HFFc6 (cell line): Measurements from ENCODE around the gene FRMD4A. TPM values are rescaled to one million over a fixed set of nuclear protein-coding genes. Genes with fewer than 3 reads are reported as not detected.

Experiments
- DNase-seq: peaks from one replicate; pipeline ENCODE4 v3.0.0-alpha.2; 2018
- H3K27ac Mint-ChIP-seq: 2 replicates; pipeline ENCODE4 v1.8.0; 2020; ENCODE audit warnings: mild to moderate bottlenecking, mixed read lengths
- H3K27me3 Mint-ChIP-seq: 2 replicates; pipeline ENCODE4 v1.8.0; 2021; ENCODE audit warnings: mild to moderate bottlenecking, moderate library complexity, mixed read lengths; ENCODE audit not compliant: insufficient read depth
- H3K36me3 Mint-ChIP-seq: 2 replicates; pipeline ENCODE4 v1.8.0; 2021; ENCODE audit warnings: low read depth, mixed read lengths
- H3K4me1 Mint-ChIP-seq: 2 replicates; pipeline ENCODE4 v1.8.0; 2020; ENCODE audit warnings: low read depth, mixed read lengths
- H3K4me3 Mint-ChIP-seq: 2 replicates; pipeline ENCODE4 v1.8.0; 2020; ENCODE audit warnings: mild to moderate bottlenecking, moderate library complexity, mixed read lengths
- H3K9me3 Mint-ChIP-seq: 2 replicates; pipeline ENCODE4 v1.8.0; 2020; ENCODE audit warnings: mild to moderate bottlenecking, mixed read lengths
- total RNA-seq, 6 experiments: library from RNA; stranded (reverse); fragmentation: NEBNext Ultra II Directional; extraction: Animal tissue kit (Norgen Biotek cat#: 25700); gene quantifications; 2 replicates in 1 of 6; 3 replicates in 5 of 6; pipeline ENCODE4 v1.2.3, GENCODE V29; 2021
- TF ChIP-seq, protein P1 (sequence below): fragments of 200-600 bp; sonication (generic); IDR thresholded peaks from 2 replicates; pipeline ENCODE4 v1.5.0; 2021; ENCODE audit warnings: antibody characterized with exemption, mild to moderate bottlenecking

FRMD4A gene
- total RNA-seq, 6 experiments from 2014 or later = 76.7 to 117 (median 92.3) TPM

DNA sequence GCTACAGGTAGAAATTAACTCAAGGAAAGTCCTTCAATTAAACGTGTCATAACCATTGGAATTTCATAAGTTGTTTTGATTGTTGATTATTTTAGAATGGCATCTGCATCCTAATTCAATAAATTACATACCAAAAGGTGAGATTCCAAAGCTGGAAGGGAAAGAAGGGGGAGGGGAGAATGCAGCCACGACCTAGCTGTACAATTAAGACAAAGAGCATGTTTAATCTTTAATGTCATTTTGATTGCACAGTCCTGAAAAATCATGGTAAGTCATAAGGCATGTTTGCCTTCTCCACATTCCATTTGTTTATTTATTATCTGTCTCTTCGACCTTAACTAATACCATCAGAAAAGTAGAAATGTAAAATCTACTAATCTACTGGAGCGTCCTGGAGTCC, 358.1 kb downstream of the FRMD4A start:
- DNase-seq = peak; percentile 23

DNA sequence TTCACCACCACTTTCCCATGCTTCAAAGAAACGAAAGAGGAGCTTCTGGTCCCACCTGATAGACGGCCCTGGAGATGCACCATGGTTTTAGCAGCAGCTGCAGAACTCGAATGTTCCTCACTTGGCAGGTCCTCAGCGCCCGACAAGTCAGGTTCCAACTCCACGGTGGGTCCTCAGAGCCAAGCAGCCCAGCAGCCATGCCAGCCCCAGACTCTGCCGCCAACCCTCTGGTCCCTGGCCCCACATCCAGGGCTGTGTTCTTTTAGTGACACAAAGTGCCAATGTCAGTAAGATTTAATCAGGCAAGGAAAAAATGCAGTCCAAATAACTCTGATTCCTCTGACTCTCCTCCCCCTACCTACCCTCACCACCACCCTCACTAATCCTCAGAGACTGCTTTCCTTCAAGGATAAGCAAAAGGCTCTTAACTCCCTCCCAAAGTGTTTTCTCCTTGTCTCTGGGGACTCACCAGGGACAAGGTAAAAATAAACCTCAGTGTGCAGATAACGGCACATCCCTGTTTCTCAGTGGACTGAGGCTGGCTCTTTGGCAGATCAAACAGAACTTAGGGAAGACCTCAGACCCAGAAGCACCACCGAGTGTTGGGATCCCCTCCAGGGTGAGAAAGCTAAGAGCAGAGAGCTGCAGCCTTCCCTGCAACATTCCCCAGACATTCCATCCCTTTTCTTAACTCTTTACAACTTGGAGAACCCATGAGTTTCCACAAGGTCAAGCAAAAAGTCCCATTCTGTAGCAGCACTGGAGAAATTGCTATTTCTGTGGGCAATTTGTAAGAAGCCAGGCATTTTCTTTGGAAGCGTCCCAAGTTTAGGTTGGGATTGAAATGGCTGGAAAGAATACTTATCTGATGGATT, 358.9 kb downstream of the FRMD4A start:
- TF ChIP-seq, protein P1, sequence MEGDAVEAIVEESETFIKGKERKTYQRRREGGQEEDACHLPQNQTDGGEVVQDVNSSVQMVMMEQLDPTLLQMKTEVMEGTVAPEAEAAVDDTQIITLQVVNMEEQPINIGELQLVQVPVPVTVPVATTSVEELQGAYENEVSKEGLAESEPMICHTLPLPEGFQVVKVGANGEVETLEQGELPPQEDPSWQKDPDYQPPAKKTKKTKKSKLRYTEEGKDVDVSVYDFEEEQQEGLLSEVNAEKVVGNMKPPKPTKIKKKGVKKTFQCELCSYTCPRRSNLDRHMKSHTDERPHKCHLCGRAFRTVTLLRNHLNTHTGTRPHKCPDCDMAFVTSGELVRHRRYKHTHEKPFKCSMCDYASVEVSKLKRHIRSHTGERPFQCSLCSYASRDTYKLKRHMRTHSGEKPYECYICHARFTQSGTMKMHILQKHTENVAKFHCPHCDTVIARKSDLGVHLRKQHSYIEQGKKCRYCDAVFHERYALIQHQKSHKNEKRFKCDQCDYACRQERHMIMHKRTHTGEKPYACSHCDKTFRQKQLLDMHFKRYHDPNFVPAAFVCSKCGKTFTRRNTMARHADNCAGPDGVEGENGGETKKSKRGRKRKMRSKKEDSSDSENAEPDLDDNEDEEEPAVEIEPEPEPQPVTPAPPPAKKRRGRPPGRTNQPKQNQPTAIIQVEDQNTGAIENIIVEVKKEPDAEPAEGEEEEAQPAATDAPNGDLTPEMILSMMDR = no peak
- no peaks in the 10 kb centered on the region for H3K36me3 Mint-ChIP-seq
- H3K27me3 Mint-ChIP-seq = no peaks in the 10 kb centered on the region; the same call in 1 of the 2 replicates
- peak overlapping the region; percentile 73 for H3K4me3 Mint-ChIP-seq
- no peaks in the 10 kb centered on the region for H3K9me3 Mint-ChIP-seq
- peak overlapping the region; percentile 85 for H3K27ac Mint-ChIP-seq
- peak; percentile 72 for DNase-seq
- H3K4me1 Mint-ChIP-seq = peaks cover 49% of the 10 kb centered on the region

More for the DNA sequence above, 358.1 kb downstream of the FRMD4A start:
- Mint-ChIP-seq H3K4me3 (peak overlapping the region; percentile 73), H3K27ac (peak overlapping the region; percentile 18; the same call in 1 of the 2 replicates), H3K9me3 (no peaks in the 10 kb centered on the region), H3K27me3 (no peaks in the 10 kb centered on the region; the same call in 1 of the 2 replicates), H3K36me3 (0 out of 2 replicates have a peak, but pooled peaks cover 2% of the 10 kb centered on the region), H3K4me1 (peaks cover 54% of the 10 kb centered on the region)
- TF ChIP-seq, protein P1 = no peak

DNA sequence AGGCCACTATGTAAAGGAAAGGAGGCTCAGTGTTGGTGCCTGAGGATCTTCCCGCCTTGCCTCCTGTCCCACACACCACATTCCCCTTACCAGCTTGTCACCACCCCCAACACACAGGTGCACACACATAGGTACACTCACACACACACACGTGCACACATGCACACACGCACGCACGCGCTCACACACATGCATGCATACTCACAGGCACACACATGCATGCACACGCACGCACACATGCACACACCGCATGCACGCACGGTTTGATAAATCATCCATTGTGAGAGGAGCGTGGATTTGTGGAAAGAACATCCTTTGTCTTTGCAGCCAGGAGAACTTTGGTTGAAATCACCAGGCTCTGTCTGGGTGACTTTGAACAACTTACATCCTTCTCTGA, 359.8 kb downstream of the FRMD4A start:
- TF ChIP-seq, protein P1 = no peak
- no peak overlapping the region for H3K4me3 Mint-ChIP-seq
- no peaks in the 10 kb centered on the region for H3K9me3 Mint-ChIP-seq
- no peaks in the 10 kb centered on the region for H3K36me3 Mint-ChIP-seq
- H3K27me3 Mint-ChIP-seq = no peaks in the 10 kb centered on the region; the same call in 1 of the 2 replicates
- H3K4me1 Mint-ChIP-seq = peaks cover 49% of the 10 kb centered on the region
- DNase-seq = no peak
- no peak overlapping the region for H3K27ac Mint-ChIP-seq

DNA sequence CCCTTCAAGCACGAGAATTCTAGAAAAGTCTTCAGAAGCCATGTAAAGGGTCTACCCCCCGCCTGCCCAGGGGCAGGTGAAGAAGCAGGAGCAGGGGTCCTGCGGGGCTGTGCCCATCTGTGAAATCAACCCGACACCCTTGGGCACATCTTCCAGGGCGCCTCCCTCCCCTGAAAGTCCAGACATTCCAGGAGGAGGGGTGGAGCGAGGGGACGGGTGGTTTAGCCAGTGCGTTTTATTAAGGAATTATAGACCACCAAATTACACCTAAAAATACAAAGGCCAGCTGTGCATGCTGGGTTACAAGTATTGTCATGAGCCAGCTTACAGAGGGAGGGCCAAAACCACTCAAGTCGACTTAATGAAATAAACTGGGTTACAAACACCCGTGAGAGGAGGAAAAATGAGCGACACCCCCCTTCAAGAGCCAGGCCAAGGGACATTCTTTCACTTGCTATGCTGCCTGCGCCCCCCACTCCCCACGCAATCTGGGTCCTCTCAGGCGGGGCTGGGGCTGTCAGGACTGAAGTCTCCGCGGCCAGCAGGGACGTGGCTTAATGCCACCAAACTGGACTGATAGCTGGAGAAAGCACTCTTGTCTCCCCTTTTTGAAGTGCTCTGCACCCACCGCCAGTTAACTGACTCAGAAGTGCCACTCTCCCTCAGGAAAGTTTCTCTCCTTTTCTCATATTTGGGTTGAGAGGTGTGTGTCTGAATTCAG, 360.3 kb downstream of the FRMD4A start:
- Mint-ChIP-seq H3K27me3 (no peaks in the 10 kb centered on the region; the same call in 1 of the 2 replicates), H3K4me3 (no peak overlapping the region), H3K9me3 (no peaks in the 10 kb centered on the region), H3K27ac (no peak overlapping the region), H3K36me3 (no peaks in the 10 kb centered on the region), H3K4me1 (peaks cover 49% of the 10 kb centered on the region)
- DNase-seq = no peak
- TF ChIP-seq, protein P1 = no peak

DNA sequence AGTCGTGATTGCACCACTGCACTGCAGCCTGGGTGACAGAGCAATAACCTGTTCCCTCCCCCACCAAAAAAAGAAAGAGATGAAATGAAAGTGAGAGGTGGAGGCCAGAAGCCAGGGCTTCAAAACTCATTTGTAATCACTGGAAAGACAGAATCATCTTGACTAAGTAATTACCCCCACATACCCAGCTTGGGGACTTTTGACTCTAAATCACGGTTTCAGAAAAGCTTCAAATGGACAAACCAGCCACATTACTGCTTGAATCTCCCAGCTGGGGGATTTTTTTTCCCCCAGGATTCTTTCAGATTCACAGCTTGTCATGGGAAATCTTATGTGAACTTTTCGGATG, 361.0 kb downstream of the FRMD4A start:
- no peak for DNase-seq
- H3K4me3 Mint-ChIP-seq = no peak overlapping the region
- no peaks in the 10 kb centered on the region for H3K36me3 Mint-ChIP-seq
- no peaks in the 10 kb centered on the region; the same call in 1 of the 2 replicates for H3K27me3 Mint-ChIP-seq
- TF ChIP-seq, protein P1 = no peak
- H3K9me3 Mint-ChIP-seq = no peaks in the 10 kb centered on the region
- no peak overlapping the region for H3K27ac Mint-ChIP-seq
- H3K4me1 Mint-ChIP-seq = peaks cover 49% of the 10 kb centered on the region
